ENCODE results near the gene TMX2.

TMX2 gene

GRCh38 chr11:57761301-57762234, 49.2 kb downstream of the TMX2 start, which contains the start of gene CTNND1:
CTNND1 (plus strand) TSS chr11:57761802; CDS start chr11:57791479, 29,677 bp downstream.
- Histone ChIP-seq H3K4me2 (ENCODE audit: insufficient read depth, low read length, poor library complexity, severe bottlenecking) (peak within 1 kb of the TSS; percentile 38), H3K14ac (ENCODE audit: low read length) (no peak within 1 kb of the TSS), H3K4me1 (ENCODE audit: control insufficient read depth in 2 of 2, insufficient read depth in 1 of 2, low read depth in 1 of 2, low read length in 2 of 2) (peaks cover 4 to 7% of the 10 kb centered on the region in 2 donors), H3K79me1 (ENCODE audit: low read depth, low read length) (no peaks in the 10 kb centered on the region), H3K36me3 (replicated peaks in 1 of 2; ENCODE audit: control insufficient read depth in 2 of 2, insufficient read depth in 2 of 2, low read length in 2 of 2) (no peaks in the 10 kb centered on the region), H3K9me3 (replicated peaks in 1 of 2; ENCODE audit: control insufficient read depth in 2 of 2, insufficient read depth in 1 of 2, low read depth in 1 of 2, low read length in 2 of 2) (no peaks in the 10 kb centered on the region), H2BK120ac (ENCODE audit: low read depth, low read length) (no peak within 1 kb of the TSS), H4K91ac (ENCODE audit: low read depth, low read length, poor library complexity) (no peak within 1 kb of the TSS), H2AFZ (ENCODE audit: low read length) (peak within 1 kb of the TSS; percentile 91), H2BK12ac (ENCODE audit: low read length) (no peak within 1 kb of the TSS), H2BK15ac (ENCODE audit: low read length) (no peak within 1 kb of the TSS), H3K23ac (ENCODE audit: low read depth, low read length, poor library complexity) (no peak within 1 kb of the TSS), H4K8ac (ENCODE audit: low read depth, low read length) (no peak within 1 kb of the TSS), H2AK5ac (ENCODE audit: low read depth, low read length) (no peak within 1 kb of the TSS), H3K27ac (replicated peaks; ENCODE audit: low read length) (peak within 1 kb of the TSS; percentile 86), H3K4ac (ENCODE audit: low read length) (no peak within 1 kb of the TSS), H3K4me3 (ENCODE audit: low read length in 2 of 2) (peak within 1 kb of the TSS; percentile 82 to 95), H3K18ac (ENCODE audit: low read length) (no peak within 1 kb of the TSS), H2BK5ac (ENCODE audit: low read length) (no peak within 1 kb of the TSS), H3K9ac (ENCODE audit: low read depth, low read length, poor library complexity) (no peak within 1 kb of the TSS), H3K27me3 (ENCODE audit: control insufficient read depth in 3 of 3, insufficient read depth in 3 of 3, low read depth in 1 of 3, low read length in 3 of 3) (no peaks in the 10 kb centered on the region)
- no CpG with 5 or more reads among the region's 13 CpGs for WGBS, 2 donors (ENCODE audit: extremely low coverage in 2 of 2, insufficient read length in 2 of 2, insufficient replicate concordance in 1 of 2)
- peak; percentile 84 for DNase-seq (ENCODE audit: low spot score)

- Histone ChIP-seq H3K23ac (ENCODE audit: low read depth, low read length, poor library complexity) (no peak overlapping the region), H3K14ac (ENCODE audit: low read length) (no peak overlapping the region), H2AFZ (ENCODE audit: low read length) (no peak overlapping the region), H2BK120ac (ENCODE audit: low read depth, low read length) (no peak overlapping the region), H4K91ac (ENCODE audit: low read depth, low read length, poor library complexity) (no peak overlapping the region), H3K4ac (ENCODE audit: low read length) (no peak overlapping the region), H3K9ac (ENCODE audit: low read depth, low read length, poor library complexity) (no peak overlapping the region), H3K4me2 (ENCODE audit: insufficient read depth, low read length, poor library complexity, severe bottlenecking) (peak overlapping the region; percentile 38), H3K27me3 (ENCODE audit: control insufficient read depth in 3 of 3, insufficient read depth in 3 of 3, low read depth in 1 of 3, low read length in 3 of 3) (no peaks in the 10 kb centered on the region), H3K4me3 (ENCODE audit: low read length in 2 of 2) (peak overlapping the region; percentile 81 to 82), H4K8ac (ENCODE audit: low read depth, low read length) (no peak overlapping the region), H3K36me3 (replicated peaks in 1 of 2; ENCODE audit: control insufficient read depth in 2 of 2, insufficient read depth in 2 of 2, low read length in 2 of 2) (peaks cover 0 to 4% of the 10 kb centered on the region in 2 donors), H3K9me3 (replicated peaks in 1 of 2; ENCODE audit: control insufficient read depth in 2 of 2, insufficient read depth in 1 of 2, low read depth in 1 of 2, low read length in 2 of 2) (no peaks in the 10 kb centered on the region), H3K27ac (replicated peaks; ENCODE audit: low read length) (no peak overlapping the region), H2BK12ac (ENCODE audit: low read length) (no peak overlapping the region), H2AK5ac (ENCODE audit: low read depth, low read length) (no peak overlapping the region), H3K79me1 (ENCODE audit: low read depth, low read length) (no peaks in the 10 kb centered on the region), H3K18ac (ENCODE audit: low read length) (no peak overlapping the region), H3K4me1 (ENCODE audit: control insufficient read depth in 2 of 2, insufficient read depth in 1 of 2, low read depth in 1 of 2, low read length in 2 of 2) (peaks cover 4 to 7% of the 10 kb centered on the region in 2 donors), H2BK5ac (ENCODE audit: low read length) (no peak overlapping the region), H2BK15ac (ENCODE audit: low read length) (no peak overlapping the region)
- DNase-seq (ENCODE audit: low spot score): no peak
- no CpG with 5 or more reads among the region's 9 CpGs for WGBS, 2 donors (ENCODE audit: extremely low coverage in 2 of 2, insufficient read length in 2 of 2, insufficient replicate concordance in 1 of 2)
Measured at GRCh38 chr11:57762235-57762861, 50.0 kb downstream of the TMX2 start.

- Histone ChIP-seq H3K9me3 (replicated peaks in 1 of 2; ENCODE audit: control insufficient read depth in 2 of 2, insufficient read depth in 1 of 2, low read depth in 1 of 2, low read length in 2 of 2) (no peaks in the 10 kb centered on the region), H2AFZ (ENCODE audit: low read length) (no peak overlapping the region), H3K4me1 (ENCODE audit: control insufficient read depth in 2 of 2, insufficient read depth in 1 of 2, low read depth in 1 of 2, low read length in 2 of 2) (peaks cover 4 to 7% of the 10 kb centered on the region in 2 donors), H3K4ac (ENCODE audit: low read length) (no peak overlapping the region), H3K9ac (ENCODE audit: low read depth, low read length, poor library complexity) (no peak overlapping the region), H4K91ac (ENCODE audit: low read depth, low read length, poor library complexity) (no peak overlapping the region), H2BK120ac (ENCODE audit: low read depth, low read length) (no peak overlapping the region), H3K4me3 (ENCODE audit: low read length in 2 of 2) (peak overlapping the region; percentile 77 to 82), H3K23ac (ENCODE audit: low read depth, low read length, poor library complexity) (no peak overlapping the region), H2BK12ac (ENCODE audit: low read length) (no peak overlapping the region), H2BK5ac (ENCODE audit: low read length) (no peak overlapping the region), H2AK5ac (ENCODE audit: low read depth, low read length) (no peak overlapping the region), H3K18ac (ENCODE audit: low read length) (no peak overlapping the region), H3K27me3 (ENCODE audit: control insufficient read depth in 3 of 3, insufficient read depth in 3 of 3, low read depth in 1 of 3, low read length in 3 of 3) (no peaks in the 10 kb centered on the region), H2BK15ac (ENCODE audit: low read length) (no peak overlapping the region), H3K79me1 (ENCODE audit: low read depth, low read length) (no peaks in the 10 kb centered on the region), H4K8ac (ENCODE audit: low read depth, low read length) (no peak overlapping the region), H3K27ac (replicated peaks; ENCODE audit: low read length) (no peak overlapping the region), H3K14ac (ENCODE audit: low read length) (no peak overlapping the region), H3K4me2 (ENCODE audit: insufficient read depth, low read length, poor library complexity, severe bottlenecking) (peak overlapping the region; percentile 68), H3K36me3 (replicated peaks in 1 of 2; ENCODE audit: control insufficient read depth in 2 of 2, insufficient read depth in 2 of 2, low read length in 2 of 2) (peaks cover 0 to 9% of the 10 kb centered on the region in 2 donors)
- WGBS, 2 donors (ENCODE audit: extremely low coverage in 2 of 2, insufficient read length in 2 of 2, insufficient replicate concordance in 1 of 2): no CpG with 5 or more reads among the region's 1 CpG
- DNase-seq (ENCODE audit: low spot score): no peak
Measured at GRCh38 chr11:57763568-57763967, 51.2 kb downstream of the TMX2 start.

- Histone ChIP-seq H3K79me1 (ENCODE audit: low read depth, low read length) (no peaks in the 10 kb centered on the region), H2BK120ac (ENCODE audit: low read depth, low read length) (no peak overlapping the region), H3K27me3 (ENCODE audit: control insufficient read depth in 3 of 3, insufficient read depth in 3 of 3, low read depth in 1 of 3, low read length in 3 of 3) (no peaks in the 10 kb centered on the region), H2AK5ac (ENCODE audit: low read depth, low read length) (no peak overlapping the region), H3K4ac (ENCODE audit: low read length) (no peak overlapping the region), H3K23ac (ENCODE audit: low read depth, low read length, poor library complexity) (no peak overlapping the region), H2BK15ac (ENCODE audit: low read length) (no peak overlapping the region), H2BK12ac (ENCODE audit: low read length) (no peak overlapping the region), H4K8ac (ENCODE audit: low read depth, low read length) (no peak overlapping the region), H3K27ac (replicated peaks; ENCODE audit: low read length) (no peak overlapping the region), H3K9me3 (replicated peaks in 1 of 2; ENCODE audit: control insufficient read depth in 2 of 2, insufficient read depth in 1 of 2, low read depth in 1 of 2, low read length in 2 of 2) (no peaks in the 10 kb centered on the region), H3K4me1 (ENCODE audit: control insufficient read depth in 2 of 2, insufficient read depth in 1 of 2, low read depth in 1 of 2, low read length in 2 of 2) (peaks cover 4 to 7% of the 10 kb centered on the region in 2 donors), H4K91ac (ENCODE audit: low read depth, low read length, poor library complexity) (no peak overlapping the region), H3K14ac (ENCODE audit: low read length) (no peak overlapping the region), H3K18ac (ENCODE audit: low read length) (no peak overlapping the region), H2AFZ (ENCODE audit: low read length) (no peak overlapping the region), H3K36me3 (replicated peaks in 1 of 2; ENCODE audit: control insufficient read depth in 2 of 2, insufficient read depth in 2 of 2, low read length in 2 of 2) (peaks cover 0 to 11% of the 10 kb centered on the region in 2 donors), H3K4me3 (ENCODE audit: low read length in 2 of 2) (peak overlapping the region; percentile 77 to 82), H2BK5ac (ENCODE audit: low read length) (no peak overlapping the region), H3K9ac (ENCODE audit: low read depth, low read length, poor library complexity) (no peak overlapping the region), H3K4me2 (ENCODE audit: insufficient read depth, low read length, poor library complexity, severe bottlenecking) (peak overlapping the region; percentile 68)
- DNase-seq (ENCODE audit: low spot score): no peak
- no CpG with 5 or more reads among the region's 4 CpGs for WGBS, 2 donors (ENCODE audit: extremely low coverage in 2 of 2, insufficient read length in 2 of 2, insufficient replicate concordance in 1 of 2)
Measured at GRCh38 chr11:57764021-57764420, 51.6 kb downstream of the TMX2 start.

Measured in neuronal stem cell (in vitro differentiated cells).